ENCODE results near the gene TPPP. TPM values are rescaled to one million over a fixed set of nuclear protein-coding genes. Genes with fewer than 3 reads are reported as not detected.

TPPP gene
- total and polyA plus RNA-seq, 4 donors, result 3.7 to 24.1 (median 5.8) TPM

DNA sequence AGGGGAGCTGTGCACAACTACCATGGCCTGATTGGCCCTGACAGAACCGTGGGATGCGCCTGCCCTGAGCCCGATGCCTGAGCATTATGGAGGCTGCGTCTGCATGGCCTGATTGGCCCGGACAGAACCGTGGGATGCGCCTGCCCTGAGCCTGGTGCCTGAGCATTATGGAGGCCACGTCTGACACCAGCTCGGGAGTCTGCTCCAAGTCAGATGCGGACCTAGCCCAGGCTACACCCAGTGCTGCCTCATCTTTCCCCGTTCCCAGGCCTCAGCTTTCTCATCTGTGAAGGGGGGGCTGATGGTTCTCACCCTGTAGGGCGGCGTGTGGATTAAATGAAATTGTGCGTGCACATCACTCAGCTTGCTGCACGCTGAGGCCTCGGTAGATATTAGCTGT, 73.7 kb downstream of the TPPP start:
- Histone ChIP-seq H3K27me3 (ENCODE audit: control insufficient read depth in 3 of 3, insufficient read depth in 3 of 3, low read length in 2 of 3) (no peaks in the 10 kb centered on the region), H3K9ac (ENCODE audit: insufficient read depth in 1 of 2, low read length in 2 of 2) (no peak overlapping the region), H3K4me3 (no peak overlapping the region), H3K27ac (ENCODE audit: low read depth in 1 of 2, low read length in 1 of 2) (no peak overlapping the region), H3K4me1 (ENCODE audit: control insufficient read depth in 5 of 5, insufficient read depth in 5 of 5, low read length in 5 of 5) (no peaks in the 10 kb centered on the region), H3K9me3 (ENCODE audit: control insufficient read depth in 4 of 4, insufficient read depth in 3 of 4, low read length in 3 of 4) (no peaks in the 10 kb centered on the region), H3K36me3 (ENCODE audit: control insufficient read depth in 4 of 4, insufficient read depth in 4 of 4, low read length in 4 of 4) (peaks cover 0 to 23% (median 5%) of the 10 kb centered on the region in 4 donors)
- ATAC-seq (ENCODE audit: insufficient read depth, low FRiP score) (no peak), DNase-seq (no peak)
- TF ChIP-seq, protein P1, sequence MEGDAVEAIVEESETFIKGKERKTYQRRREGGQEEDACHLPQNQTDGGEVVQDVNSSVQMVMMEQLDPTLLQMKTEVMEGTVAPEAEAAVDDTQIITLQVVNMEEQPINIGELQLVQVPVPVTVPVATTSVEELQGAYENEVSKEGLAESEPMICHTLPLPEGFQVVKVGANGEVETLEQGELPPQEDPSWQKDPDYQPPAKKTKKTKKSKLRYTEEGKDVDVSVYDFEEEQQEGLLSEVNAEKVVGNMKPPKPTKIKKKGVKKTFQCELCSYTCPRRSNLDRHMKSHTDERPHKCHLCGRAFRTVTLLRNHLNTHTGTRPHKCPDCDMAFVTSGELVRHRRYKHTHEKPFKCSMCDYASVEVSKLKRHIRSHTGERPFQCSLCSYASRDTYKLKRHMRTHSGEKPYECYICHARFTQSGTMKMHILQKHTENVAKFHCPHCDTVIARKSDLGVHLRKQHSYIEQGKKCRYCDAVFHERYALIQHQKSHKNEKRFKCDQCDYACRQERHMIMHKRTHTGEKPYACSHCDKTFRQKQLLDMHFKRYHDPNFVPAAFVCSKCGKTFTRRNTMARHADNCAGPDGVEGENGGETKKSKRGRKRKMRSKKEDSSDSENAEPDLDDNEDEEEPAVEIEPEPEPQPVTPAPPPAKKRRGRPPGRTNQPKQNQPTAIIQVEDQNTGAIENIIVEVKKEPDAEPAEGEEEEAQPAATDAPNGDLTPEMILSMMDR (IDR thresholded peaks at IDR 0.05; ENCODE audit: control extremely low read depth, extremely low read depth), result no peak
- 93 to 94% methylated on average over 16 of the region's 16 CpGs for WGBS, 2 donors

DNA sequence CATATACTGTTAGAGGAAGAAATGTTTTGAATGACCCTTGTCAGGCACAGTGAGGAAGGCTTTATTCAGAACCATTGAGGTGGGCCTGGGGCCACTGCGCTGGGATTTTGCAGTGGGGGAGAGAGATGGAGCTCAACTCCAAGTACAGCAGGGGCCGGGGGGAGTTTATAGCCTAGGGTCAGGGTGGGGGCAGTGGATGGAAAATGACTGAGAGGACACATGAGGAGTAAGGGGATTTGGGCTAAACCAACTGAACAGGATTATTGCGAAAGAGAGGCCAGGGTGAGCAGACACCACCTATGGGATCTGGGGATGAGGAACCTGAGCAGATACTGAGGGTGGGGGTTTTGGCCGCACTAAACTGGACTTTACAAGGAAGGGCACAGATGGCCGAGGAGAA, 74.7 kb downstream of the TPPP start:
- H3K36me3 ChIP-seq (ENCODE audit: control insufficient read depth in 4 of 4, insufficient read depth in 4 of 4, low read length in 4 of 4), result peaks cover 0 to 21% (median 5%) of the 10 kb centered on the region in 4 donors
- no peak overlapping the region for H3K4me3 ChIP-seq
- no peak overlapping the region for H3K9ac ChIP-seq (ENCODE audit: insufficient read depth in 1 of 2, low read length in 2 of 2)
- H3K27ac ChIP-seq (ENCODE audit: low read depth in 1 of 2, low read length in 1 of 2), result no peak overlapping the region
- peaks cover 0 to 2% (median 0%) of the 10 kb centered on the region in 5 donors for H3K4me1 ChIP-seq (ENCODE audit: control insufficient read depth in 5 of 5, insufficient read depth in 5 of 5, low read length in 5 of 5)
- DNase-seq (no peak), ATAC-seq (ENCODE audit: insufficient read depth, low FRiP score) (no peak)
- TF ChIP-seq, protein P1 (IDR thresholded peaks at IDR 0.05; ENCODE audit: control extremely low read depth, extremely low read depth), result no peak
- 95 to 96% methylated on average over 5 of the region's 5 CpGs for WGBS, 2 donors
- H3K9me3 ChIP-seq (ENCODE audit: control insufficient read depth in 4 of 4, insufficient read depth in 3 of 4, low read length in 3 of 4), result no peaks in the 10 kb centered on the region
- no peaks in the 10 kb centered on the region for H3K27me3 ChIP-seq (ENCODE audit: control insufficient read depth in 3 of 3, insufficient read depth in 3 of 3, low read length in 2 of 3)

DNA sequence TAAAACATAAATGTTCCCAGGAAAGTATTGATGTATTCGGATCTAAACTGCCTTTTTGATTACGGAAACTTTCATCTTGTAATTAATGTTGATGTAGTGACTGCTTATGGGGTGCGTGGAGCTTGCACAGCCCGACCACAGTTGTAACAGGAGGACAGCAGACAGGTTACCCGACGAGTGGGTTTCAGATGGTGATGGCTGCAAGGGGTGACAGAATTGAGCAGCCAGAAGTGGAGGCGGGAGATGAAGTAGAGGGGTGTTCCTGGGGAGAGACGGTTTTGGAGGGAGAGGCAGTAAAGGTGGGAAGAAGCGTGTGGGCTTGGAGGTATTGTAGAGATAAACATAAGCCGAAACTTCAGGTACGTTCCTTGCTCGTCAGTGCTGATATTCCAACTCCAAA, 75.3 kb downstream of the TPPP start:
- no peaks in the 10 kb centered on the region for H3K9me3 ChIP-seq (ENCODE audit: control insufficient read depth in 4 of 4, insufficient read depth in 3 of 4, low read length in 3 of 4)
- DNase-seq (no peak), ATAC-seq (ENCODE audit: insufficient read depth, low FRiP score) (no peak)
- H3K4me3 ChIP-seq, result no peak overlapping the region
- TF ChIP-seq, protein P1 (IDR thresholded peaks at IDR 0.05; ENCODE audit: control extremely low read depth, extremely low read depth), result no peak
- no peak overlapping the region for H3K9ac ChIP-seq (ENCODE audit: insufficient read depth in 1 of 2, low read length in 2 of 2)
- peaks cover 0 to 21% (median 5%) of the 10 kb centered on the region in 4 donors for H3K36me3 ChIP-seq (ENCODE audit: control insufficient read depth in 4 of 4, insufficient read depth in 4 of 4, low read length in 4 of 4)
- 94 to 96% methylated on average over 12 of the region's 12 CpGs for WGBS, 2 donors
- H3K4me1 ChIP-seq (ENCODE audit: control insufficient read depth in 5 of 5, insufficient read depth in 5 of 5, low read length in 5 of 5), result peaks cover 0 to 3% (median 0%) of the 10 kb centered on the region in 5 donors
- no peak overlapping the region for H3K27ac ChIP-seq (ENCODE audit: low read depth in 1 of 2, low read length in 1 of 2)
- no peaks in the 10 kb centered on the region for H3K27me3 ChIP-seq (ENCODE audit: control insufficient read depth in 3 of 3, insufficient read depth in 3 of 3, low read length in 2 of 3)

DNA sequence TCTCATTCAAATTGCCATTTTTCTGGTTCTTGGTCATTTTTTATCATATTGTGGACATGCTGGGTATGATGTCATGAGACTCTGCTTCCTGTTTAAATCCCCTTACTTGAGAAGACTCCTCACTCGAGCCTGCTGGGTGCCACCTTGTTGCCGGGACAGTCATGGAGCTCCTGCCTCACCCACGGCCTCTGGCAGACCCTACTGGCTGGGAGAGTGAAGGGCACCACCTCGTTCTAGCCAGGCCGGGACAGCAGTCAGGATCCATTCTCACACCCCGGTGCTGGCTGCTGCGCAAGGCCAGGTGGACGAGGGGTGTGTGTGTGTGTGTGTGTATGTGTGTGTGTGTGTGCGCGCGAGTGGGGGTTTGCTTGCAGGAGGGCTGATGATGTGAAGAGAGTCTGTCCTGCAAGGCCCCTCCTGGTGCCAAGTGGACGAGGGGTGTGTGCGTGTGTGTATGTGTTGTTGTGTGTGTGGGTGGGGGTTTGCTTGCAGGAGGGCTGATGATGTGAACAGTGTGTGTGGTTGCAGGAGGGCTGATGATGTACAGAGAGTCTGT, 76.6 kb downstream of the TPPP start:
- 78 to 88% methylated on average over 13 of the region's 13 CpGs for WGBS, 2 donors
- DNase-seq (no peak), ATAC-seq (ENCODE audit: insufficient read depth, low FRiP score) (no peak)
- Histone ChIP-seq H3K9ac (ENCODE audit: insufficient read depth in 1 of 2, low read length in 2 of 2) (no peak overlapping the region), H3K4me3 (no peak overlapping the region), H3K9me3 (ENCODE audit: control insufficient read depth in 4 of 4, insufficient read depth in 3 of 4, low read length in 3 of 4) (no peaks in the 10 kb centered on the region), H3K27me3 (ENCODE audit: control insufficient read depth in 3 of 3, insufficient read depth in 3 of 3, low read length in 2 of 3) (no peaks in the 10 kb centered on the region), H3K27ac (ENCODE audit: low read depth in 1 of 2, low read length in 1 of 2) (no peak overlapping the region), H3K36me3 (ENCODE audit: control insufficient read depth in 4 of 4, insufficient read depth in 4 of 4, low read length in 4 of 4) (peaks cover 0 to 16% (median 3%) of the 10 kb centered on the region in 4 donors), H3K4me1 (ENCODE audit: control insufficient read depth in 5 of 5, insufficient read depth in 5 of 5, low read length in 5 of 5) (peaks cover 0 to 6% (median 0%) of the 10 kb centered on the region in 5 donors)
- TF ChIP-seq, protein P1 (IDR thresholded peaks at IDR 0.05; ENCODE audit: control extremely low read depth, extremely low read depth), result no peak

Measured in lung (tissue), 12 donors.